HL-60 (cell line): ENCODE data around the gene TYROBP.

ENCODE experiments used
- CTCF ChIP-seq: IDR thresholded peaks from one replicate; pipeline ENCODE4 v1.5.1; 2011; ENCODE audit warnings: low read length, control low read depth, inconsistent platforms; ENCODE audit not compliant: insufficient read depth
- REST ChIP-seq: IDR thresholded peaks from 2 replicates; pipeline ENCODE4 v1.6.1; 2012; ENCODE audit warnings: low read depth; ENCODE audit not compliant: insufficient replicate concordance

DNA sequence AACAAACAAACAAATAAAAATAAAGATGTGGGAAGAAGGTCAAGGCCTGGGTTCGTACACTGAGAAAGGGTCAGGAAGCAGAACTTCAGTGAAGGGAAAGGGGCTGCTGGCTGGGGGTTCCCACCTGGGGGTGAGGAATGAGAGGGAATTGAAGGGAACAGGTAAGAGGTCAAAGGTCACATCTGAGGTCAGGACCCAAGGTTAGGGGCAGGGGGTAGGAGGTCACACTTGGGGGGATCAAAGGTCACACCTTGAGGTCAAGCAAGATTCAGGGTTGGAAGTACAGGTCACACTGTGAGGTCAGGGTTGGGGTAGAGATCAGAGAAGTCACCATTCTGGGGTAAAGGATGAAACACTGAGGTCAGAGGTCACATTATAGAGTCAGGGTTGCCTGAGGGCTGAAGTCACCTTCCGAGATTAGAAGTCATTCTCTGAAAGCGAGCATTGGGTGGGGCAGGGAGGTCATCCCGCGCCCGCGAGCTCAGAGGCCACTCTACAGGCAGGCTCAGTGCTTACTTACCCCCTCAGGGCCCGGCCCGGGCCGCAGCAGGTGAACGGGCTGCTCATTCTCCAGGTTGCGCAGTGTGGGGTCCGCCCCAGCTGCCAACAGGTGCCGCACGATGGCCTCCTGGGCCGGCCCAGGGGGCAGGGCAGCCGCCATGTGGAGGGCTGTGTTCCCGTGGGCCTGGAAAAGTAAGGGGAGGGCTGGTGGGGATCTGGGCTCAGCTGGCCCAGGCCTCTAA lies 18.6 kb downstream of the TYROBP start:
- TF ChIP-seq CTCF (no peak), REST (no peak)
